ENCODE results near the gene KPNA3. TPM values are rescaled to one million over a fixed set of nuclear protein-coding genes. Genes with fewer than 3 reads are reported as not detected.

Gene KPNA3
- total RNA-seq, 2 donors from 2014 or later, result 19.1 to 25.1 TPM

GRCh38 chr13:49676581-49677298 is 115.7 kb downstream of the KPNA3 start:
- Mint-ChIP-seq H3K27me3 (no peaks in the 10 kb centered on the region), H3K36me3 (ENCODE audit: low read depth) (no peaks in the 10 kb centered on the region), H3K4me1 (peaks cover 3% of the 10 kb centered on the region), H3K27ac (no peak overlapping the region), H3K4me3 (no peak overlapping the region)
- ATAC-seq, result no peak
- DNase-seq, result no peak
- H3K9me3 ChIP-seq (ENCODE audit: control insufficient read depth, low read length, poor library complexity, severe bottlenecking), result no peaks in the 10 kb centered on the region

GRCh38 chr13:49670828-49671227 is 121.7 kb downstream of the KPNA3 start:
- Mint-ChIP-seq H3K36me3 (ENCODE audit: low read depth) (no peaks in the 10 kb centered on the region), H3K27me3 (no peaks in the 10 kb centered on the region), H3K27ac (peak overlapping the region; percentile 32), H3K4me3 (no peak overlapping the region), H3K4me1 (peaks cover 6% of the 10 kb centered on the region)
- no peaks in the 10 kb centered on the region for H3K9me3 ChIP-seq (ENCODE audit: control insufficient read depth, low read length, poor library complexity, severe bottlenecking)
- DNase-seq (no peak), ATAC-seq (no peak)

- H3K4me3 Mint-ChIP-seq, result no peak overlapping the region
- peaks cover 6% of the 10 kb centered on the region for H3K4me1 Mint-ChIP-seq
- H3K9me3 ChIP-seq (ENCODE audit: control insufficient read depth, low read length, poor library complexity, severe bottlenecking), result no peaks in the 10 kb centered on the region
- H3K36me3 Mint-ChIP-seq (ENCODE audit: low read depth), result no peaks in the 10 kb centered on the region
- peak overlapping the region; percentile 49 for H3K27ac Mint-ChIP-seq
- DNase-seq (no peak), ATAC-seq (peak; percentile 68)
- no peaks in the 10 kb centered on the region for H3K27me3 Mint-ChIP-seq
These were observed 122.7 kb downstream of the KPNA3 start for GRCh38 chr13:49669735-49670309.

DNA sequence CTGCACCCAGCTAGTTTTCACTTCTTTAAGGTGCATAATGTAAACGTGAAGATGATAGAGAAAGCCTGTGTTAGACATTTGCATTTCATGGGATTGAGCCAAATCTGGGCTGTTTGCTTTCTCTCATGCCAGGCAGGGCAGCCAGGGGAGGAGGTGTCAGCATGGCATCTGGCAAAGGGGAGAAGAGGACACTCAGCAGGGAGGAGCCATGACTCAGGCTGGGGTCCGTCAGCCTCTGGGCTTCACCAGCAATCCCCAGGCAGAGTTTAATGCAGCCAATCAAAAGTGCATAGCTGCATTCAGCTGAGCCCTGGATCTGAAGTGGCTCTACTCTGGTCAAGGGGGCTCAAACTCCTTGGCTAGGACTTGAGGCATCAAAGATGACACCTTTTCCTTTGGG is 124.7 kb downstream of the KPNA3 start:
- ATAC-seq (no peak), DNase-seq (no peak)
- peaks cover 6% of the 10 kb centered on the region for H3K4me1 Mint-ChIP-seq
- no peaks in the 10 kb centered on the region for H3K9me3 ChIP-seq (ENCODE audit: control insufficient read depth, low read length, poor library complexity, severe bottlenecking)
- no peaks in the 10 kb centered on the region for H3K36me3 Mint-ChIP-seq (ENCODE audit: low read depth)
- no peak overlapping the region for H3K4me3 Mint-ChIP-seq
- H3K27me3 Mint-ChIP-seq, result no peaks in the 10 kb centered on the region
- no peak overlapping the region for H3K27ac Mint-ChIP-seq

- no peak overlapping the region for H3K27ac Mint-ChIP-seq
- no peaks in the 10 kb centered on the region for H3K27me3 Mint-ChIP-seq
- H3K4me3 Mint-ChIP-seq, result no peak overlapping the region
- DNase-seq (no peak), ATAC-seq (no peak)
- H3K9me3 ChIP-seq (ENCODE audit: control insufficient read depth, low read length, poor library complexity, severe bottlenecking), result no peaks in the 10 kb centered on the region
- H3K4me1 Mint-ChIP-seq, result peaks cover 1% of the 10 kb centered on the region
- H3K36me3 Mint-ChIP-seq (ENCODE audit: low read depth), result no peaks in the 10 kb centered on the region
These were observed 127.9 kb downstream of the KPNA3 start for GRCh38 chr13:49664606-49665005.

GRCh38 chr13:49657241-49657641 is 135.2 kb downstream of the KPNA3 start:
- peaks cover 2% of the 10 kb centered on the region for H3K36me3 Mint-ChIP-seq (ENCODE audit: low read depth)
- no peaks in the 10 kb centered on the region for H3K27me3 Mint-ChIP-seq
- peaks cover 2% of the 10 kb centered on the region for H3K4me1 Mint-ChIP-seq
- DNase-seq (no peak), ATAC-seq (no peak)
- no peaks in the 10 kb centered on the region for H3K9me3 ChIP-seq (ENCODE audit: control insufficient read depth, low read length, poor library complexity, severe bottlenecking)
- H3K27ac Mint-ChIP-seq, result no peak overlapping the region
- H3K4me3 Mint-ChIP-seq, result no peak overlapping the region

DNA sequence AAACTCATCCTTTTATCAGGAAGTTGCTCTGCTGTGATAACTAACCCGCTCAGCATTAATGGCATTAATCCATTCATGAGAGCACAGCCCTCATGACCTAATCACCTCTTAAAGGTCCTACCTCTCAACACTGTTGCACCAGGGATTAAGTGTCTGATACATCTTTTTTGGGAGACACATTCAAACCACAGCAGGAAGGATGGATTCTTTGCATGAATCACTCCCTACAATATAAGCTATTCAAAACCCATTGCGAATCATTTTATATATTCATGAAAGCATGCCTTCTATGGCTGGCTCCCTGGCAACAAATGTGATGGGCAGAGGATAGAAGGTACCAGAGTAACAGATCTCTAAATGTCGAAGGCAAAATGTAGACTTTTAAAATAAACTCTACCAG is 136.6 kb downstream of the KPNA3 start:
- Mint-ChIP-seq H3K27ac (no peak overlapping the region), H3K27me3 (no peaks in the 10 kb centered on the region), H3K4me3 (no peak overlapping the region), H3K36me3 (ENCODE audit: low read depth) (peaks cover 2% of the 10 kb centered on the region), H3K4me1 (peaks cover 5% of the 10 kb centered on the region)
- DNase-seq (no peak), ATAC-seq (no peak)
- no peaks in the 10 kb centered on the region for H3K9me3 ChIP-seq (ENCODE audit: control insufficient read depth, low read length, poor library complexity, severe bottlenecking)

GRCh38 chr13:49654011-49654410 is 138.5 kb downstream of the KPNA3 start:
- peaks cover 2% of the 10 kb centered on the region for H3K36me3 Mint-ChIP-seq (ENCODE audit: low read depth)
- DNase-seq, result no peak

DNA sequence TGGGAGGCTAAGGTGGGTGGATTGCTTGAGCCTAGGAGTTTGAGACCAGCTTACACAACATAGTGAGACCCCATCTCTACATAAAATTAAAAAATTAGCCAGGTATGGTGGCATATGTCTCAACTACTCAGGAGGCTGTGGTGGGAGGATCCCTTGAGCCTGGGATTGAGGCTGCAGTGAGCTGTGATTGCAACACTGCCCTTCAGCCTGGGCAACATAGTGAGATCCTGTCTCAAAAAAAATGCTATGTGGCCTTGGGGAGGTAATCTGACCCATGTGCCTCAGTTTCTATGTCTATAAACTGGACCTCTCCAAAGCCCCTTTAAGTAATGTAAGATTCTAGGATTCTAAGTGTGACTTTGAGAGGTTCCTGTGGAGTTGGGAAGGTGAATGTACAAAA is 139.0 kb downstream of the KPNA3 start:
- H3K9me3 ChIP-seq (ENCODE audit: control insufficient read depth, low read length, poor library complexity, severe bottlenecking), result no peaks in the 10 kb centered on the region
- H3K27me3 Mint-ChIP-seq, result no peaks in the 10 kb centered on the region
- DNase-seq, result no peak
- H3K27ac Mint-ChIP-seq, result no peak overlapping the region
- no peak for ATAC-seq
- H3K4me1 Mint-ChIP-seq, result peaks cover 5% of the 10 kb centered on the region
- H3K36me3 Mint-ChIP-seq (ENCODE audit: low read depth), result peaks cover 2% of the 10 kb centered on the region
- no peak overlapping the region for H3K4me3 Mint-ChIP-seq

More at GRCh38 chr13:49654011-49654410, 138.5 kb downstream of the KPNA3 start:
- H3K4me3 Mint-ChIP-seq, result no peak overlapping the region
- no peaks in the 10 kb centered on the region for H3K27me3 Mint-ChIP-seq
- H3K4me1 Mint-ChIP-seq, result peaks cover 5% of the 10 kb centered on the region
- H3K9me3 ChIP-seq (ENCODE audit: control insufficient read depth, low read length, poor library complexity, severe bottlenecking), result no peaks in the 10 kb centered on the region
- peak overlapping the region; percentile 29 for H3K27ac Mint-ChIP-seq
- ATAC-seq, result no peak

- H3K36me3 Mint-ChIP-seq (ENCODE audit: low read depth), result peaks cover 2% of the 10 kb centered on the region
- H3K4me1 Mint-ChIP-seq, result peaks cover 5% of the 10 kb centered on the region
- H3K4me3 Mint-ChIP-seq, result no peak overlapping the region
- no peaks in the 10 kb centered on the region for H3K9me3 ChIP-seq (ENCODE audit: control insufficient read depth, low read length, poor library complexity, severe bottlenecking)
- H3K27me3 Mint-ChIP-seq, result no peaks in the 10 kb centered on the region
- ATAC-seq (peak; percentile 40), DNase-seq (no peak)
- H3K27ac Mint-ChIP-seq, result no peak overlapping the region
These were observed 139.9 kb downstream of the KPNA3 start for GRCh38 chr13:49652355-49653305.

DNA sequence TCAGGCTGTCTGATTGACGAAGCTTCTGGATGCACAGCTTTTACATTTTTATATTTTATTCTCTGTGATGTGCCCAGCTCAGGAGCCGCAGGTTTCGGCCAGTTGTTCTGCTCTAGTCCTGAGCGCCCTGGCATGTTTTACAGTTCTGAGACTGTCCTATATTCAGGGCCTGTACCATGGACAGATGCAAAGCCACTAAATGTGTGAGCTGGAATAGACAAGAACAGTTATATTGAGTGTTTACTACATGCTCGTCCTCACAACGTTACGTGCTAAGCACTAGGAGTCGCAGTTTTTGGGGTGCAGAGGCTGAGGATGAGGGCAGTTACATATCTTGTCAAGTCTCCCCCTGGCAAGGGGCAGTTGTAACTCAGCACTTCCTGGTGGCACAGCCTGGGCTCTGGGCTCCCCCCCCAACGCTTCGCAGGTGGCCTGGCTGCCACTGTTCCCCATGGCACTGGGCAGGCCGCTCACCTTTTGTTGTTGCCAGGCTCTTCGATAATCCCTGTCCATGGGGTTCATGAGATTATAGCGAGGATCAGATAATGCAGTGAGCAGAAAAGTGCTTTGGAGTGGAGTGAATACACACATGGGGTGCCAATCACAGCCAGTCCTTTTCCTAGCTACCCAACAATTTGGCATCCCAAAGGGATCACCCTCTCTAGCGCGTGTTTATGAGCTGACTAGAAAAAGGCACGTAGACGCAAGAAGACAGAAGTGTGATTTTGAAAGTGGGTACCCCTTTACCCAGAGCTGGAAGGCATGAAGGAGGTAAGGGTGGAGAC is 140.7 kb downstream of the KPNA3 start:
- no peak for ATAC-seq

DNA sequence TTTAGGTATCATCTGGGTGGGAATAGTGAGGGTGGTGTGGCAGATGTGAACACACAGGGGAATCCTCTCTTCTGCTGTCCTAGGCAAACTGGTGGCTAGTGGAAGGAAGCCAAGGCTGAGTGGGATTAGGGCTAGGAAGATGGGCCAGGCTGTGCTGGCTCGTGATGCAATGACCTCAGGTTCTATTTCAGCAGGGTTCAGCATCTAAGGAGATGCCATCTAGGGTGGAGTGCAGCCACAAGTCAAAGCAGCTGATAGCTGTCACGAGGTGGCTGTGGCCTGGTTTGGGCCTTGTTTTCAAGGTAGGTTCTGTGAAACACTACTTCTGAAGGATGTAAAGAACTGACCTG is 142.5 kb downstream of the KPNA3 start:
- H3K36me3 Mint-ChIP-seq (ENCODE audit: low read depth), result no peaks in the 10 kb centered on the region
- peaks cover 9% of the 10 kb centered on the region for H3K4me1 Mint-ChIP-seq
- DNase-seq (no peak), ATAC-seq (no peak)
- H3K27me3 Mint-ChIP-seq, result no peaks in the 10 kb centered on the region
- no peak overlapping the region for H3K27ac Mint-ChIP-seq
- no peak overlapping the region for H3K4me3 Mint-ChIP-seq
- H3K9me3 ChIP-seq (ENCODE audit: control insufficient read depth, low read length, poor library complexity, severe bottlenecking), result no peaks in the 10 kb centered on the region

More for the DNA sequence above, 140.7 kb downstream of the KPNA3 start:
- no peaks in the 10 kb centered on the region for H3K27me3 Mint-ChIP-seq
- no peak overlapping the region for H3K4me3 Mint-ChIP-seq
- H3K27ac Mint-ChIP-seq, result peak overlapping the region; percentile 49
- DNase-seq, result no peak
- H3K9me3 ChIP-seq (ENCODE audit: control insufficient read depth, low read length, poor library complexity, severe bottlenecking), result no peaks in the 10 kb centered on the region
- H3K36me3 Mint-ChIP-seq (ENCODE audit: low read depth), result peaks cover 2% of the 10 kb centered on the region
- peaks cover 5% of the 10 kb centered on the region for H3K4me1 Mint-ChIP-seq

Measured in T-helper 17 cell (primary cell).